Spleen (tissue), 7 donors: ENCODE results near the gene KLHL26.

Source experiments
- POLR2A ChIP-seq, 3 donors: fragments of 450-650 bp; IDR thresholded peaks; one replicate each; pipeline ENCODE4 v1.5.1; 2017; ENCODE audit warnings: antibody characterized with exemption in 3 of 3, mild to moderate bottlenecking in 1 of 3
- POLR2AphosphoS5 ChIP-seq, 3 donors: sonication (generic); formaldehyde crosslinking; IDR thresholded peaks; one replicate each; pipeline ENCODE4 v1.5.1; 2017; ENCODE audit warnings: antibody characterized with exemption in 3 of 3
- TF ChIP-seq, protein P1 (sequence below), 11 experiments: fragments of 200-600 bp in 7 of 11; fragments of 450-650 bp in 4 of 11; sonication (generic) in 4 of 11; IDR thresholded peaks in 8 of 11; conservative IDR thresholded peaks in 3 of 11; 1 replicate in 7 of 11; 2 replicates in 4 of 11; pipeline versions ENCODE4 v1.4.0 to v1.8.0; 2016 to 2021; ENCODE audit warnings: antibody characterized with exemption in 11 of 11, inconsistent platforms in 4 of 11, mild to moderate bottlenecking in 1 of 11
- donor health status: DM: no; HTN: no; CAD: no; lungs with moderate emphysema.
- donor health status: DM: no; HTN: no; CAD: no.
- donor health status: DM: no; HTN: no; CAD: no.

DNA sequence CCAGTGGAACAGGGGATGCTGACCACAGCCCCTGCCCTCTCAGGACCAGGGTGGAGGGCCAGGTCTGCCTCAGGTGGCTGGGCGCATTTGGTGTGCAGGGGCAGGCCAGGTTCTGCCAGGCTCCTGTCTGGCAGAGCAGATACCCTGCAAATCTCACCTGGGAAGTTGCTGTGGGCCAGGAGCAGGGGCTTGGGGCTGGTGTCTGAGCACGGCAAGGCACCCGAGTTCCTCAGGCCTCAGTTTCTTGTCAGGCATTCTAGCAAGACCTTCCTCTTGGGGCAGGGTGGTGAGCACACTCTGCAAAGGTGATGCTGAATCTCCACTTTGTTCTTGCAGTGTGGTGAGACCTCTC, 47.8 kb downstream of the KLHL26 start:
- TF ChIP-seq, protein P1, sequence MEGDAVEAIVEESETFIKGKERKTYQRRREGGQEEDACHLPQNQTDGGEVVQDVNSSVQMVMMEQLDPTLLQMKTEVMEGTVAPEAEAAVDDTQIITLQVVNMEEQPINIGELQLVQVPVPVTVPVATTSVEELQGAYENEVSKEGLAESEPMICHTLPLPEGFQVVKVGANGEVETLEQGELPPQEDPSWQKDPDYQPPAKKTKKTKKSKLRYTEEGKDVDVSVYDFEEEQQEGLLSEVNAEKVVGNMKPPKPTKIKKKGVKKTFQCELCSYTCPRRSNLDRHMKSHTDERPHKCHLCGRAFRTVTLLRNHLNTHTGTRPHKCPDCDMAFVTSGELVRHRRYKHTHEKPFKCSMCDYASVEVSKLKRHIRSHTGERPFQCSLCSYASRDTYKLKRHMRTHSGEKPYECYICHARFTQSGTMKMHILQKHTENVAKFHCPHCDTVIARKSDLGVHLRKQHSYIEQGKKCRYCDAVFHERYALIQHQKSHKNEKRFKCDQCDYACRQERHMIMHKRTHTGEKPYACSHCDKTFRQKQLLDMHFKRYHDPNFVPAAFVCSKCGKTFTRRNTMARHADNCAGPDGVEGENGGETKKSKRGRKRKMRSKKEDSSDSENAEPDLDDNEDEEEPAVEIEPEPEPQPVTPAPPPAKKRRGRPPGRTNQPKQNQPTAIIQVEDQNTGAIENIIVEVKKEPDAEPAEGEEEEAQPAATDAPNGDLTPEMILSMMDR (IDR thresholded peaks at IDR 0.05 in 8 of 11, conservative IDR thresholded peaks at IDR 0.05 in 3 of 11): no peak
- TF ChIP-seq POLR2A (IDR thresholded peaks at IDR 0.05) (no peak), POLR2AphosphoS5 (IDR thresholded peaks at IDR 0.05) (no peak)
